HL-60 (cell line): ENCODE data around the gene SLC9A3.

Experiments
- DNase-seq, 2 experiments: peaks; one replicate each; pipeline ENCODE4 v3.0.0-alpha.2; 2010 to 2020; ENCODE audit warnings: low read depth in 1 of 2, low spot score in 1 of 2
- H3K27ac ChIP-seq: fragments of 250-450 bp; sonication (Bioruptor Pico); replicated peaks from 2 replicates; pipeline ENCODE4 v1.5.1; 2020; ENCODE audit warnings: mild to moderate bottlenecking, moderate library complexity
- H3K27me3 ChIP-seq: fragments of 250-450 bp; sonication (Bioruptor Pico); 2 replicates; pipeline ENCODE4 v1.5.1; 2021; ENCODE audit warnings: mild to moderate bottlenecking, moderate library complexity; ENCODE audit not compliant: insufficient read depth, poor library complexity, severe bottlenecking
- H3K4me3 ChIP-seq: replicated peaks from 2 replicates; pipeline ENCODE4 v1.5.1; 2011; ENCODE audit warnings: mild to moderate bottlenecking, control low read depth, low read length; ENCODE audit not compliant: insufficient read depth
- CTCF ChIP-seq: IDR thresholded peaks from one replicate; pipeline ENCODE4 v1.5.1; 2011; ENCODE audit warnings: low read length, control low read depth, inconsistent platforms; ENCODE audit not compliant: insufficient read depth
- GABPA ChIP-seq: IDR thresholded peaks from 2 replicates; pipeline ENCODE4 v1.6.1; 2012; ENCODE audit warnings: low read depth
- POLR2AphosphoS5 ChIP-seq: IDR thresholded peaks from 2 replicates; pipeline ENCODE4 v1.6.1; 2012; ENCODE audit warnings: low read depth
- REST ChIP-seq: IDR thresholded peaks from 2 replicates; pipeline ENCODE4 v1.6.1; 2012; ENCODE audit warnings: low read depth; ENCODE audit not compliant: insufficient replicate concordance
- SPI1 ChIP-seq: IDR thresholded peaks from 2 replicates; pipeline ENCODE4 v1.6.1; 2012; ENCODE audit warnings: low read depth, mild to moderate bottlenecking, borderline replicate concordance

Gene SLC9A3

GRCh38 chr5:455806-456205 is 68.4 kb downstream of the SLC9A3 start:
- Histone ChIP-seq H3K4me3 (no peak overlapping the region), H3K27ac (no peak overlapping the region), H3K27me3 (no peaks in the 10 kb centered on the region)
- TF ChIP-seq POLR2AphosphoS5, result no peak
- TF ChIP-seq REST, result no peak
- no peak for TF ChIP-seq GABPA
- TF ChIP-seq SPI1, result no peak
- TF ChIP-seq CTCF, result no peak
- DNase-seq, result no peak

- TF ChIP-seq GABPA, result no peak
- no peak for TF ChIP-seq CTCF
- TF ChIP-seq SPI1, result no peak
- no peak for TF ChIP-seq POLR2AphosphoS5
- TF ChIP-seq REST, result no peak
- no peak overlapping the region for H3K4me3 ChIP-seq
- DNase-seq, result no peak
- no peaks in the 10 kb centered on the region for H3K27me3 ChIP-seq
- no peak overlapping the region for H3K27ac ChIP-seq
Observed at GRCh38 chr5:454936-455335, 69.3 kb downstream of the SLC9A3 start.

- H3K4me3 ChIP-seq, result no peak overlapping the region
- no peak for DNase-seq
Observed at GRCh38 chr5:453725-454481, 70.3 kb downstream of the SLC9A3 start.

More at GRCh38 chr5:453725-454481, 70.3 kb downstream of the SLC9A3 start:
- no peak overlapping the region for H3K27ac ChIP-seq
- no peaks in the 10 kb centered on the region for H3K27me3 ChIP-seq
- TF ChIP-seq SPI1, result no peak
- no peak for TF ChIP-seq REST
- no peak for TF ChIP-seq POLR2AphosphoS5
- TF ChIP-seq GABPA, result no peak
- TF ChIP-seq CTCF, result no peak
